SJSA1 (cell line): ENCODE data around the gene FAM13A. TPM values are rescaled to one million over a fixed set of nuclear protein-coding genes. Genes with fewer than 3 reads are reported as not detected.

ENCODE experiments used
- DNase-seq, 2 experiments: peaks; one replicate each; pipeline ENCODE4 v3.0.0-alpha.2; 2015 to 2020; ENCODE audit warnings: low spot score in 2 of 2, low read depth in 1 of 2
- H3K27ac ChIP-seq: fragments of 250-450 bp; sonication (Bioruptor Pico); 2 replicates; pipeline ENCODE4 v1.5.1; 2020; ENCODE audit warnings: mild to moderate bottlenecking, moderate library complexity
- H3K27me3 ChIP-seq: fragments of 250-450 bp; sonication (Bioruptor Pico); replicated peaks from 2 replicates; pipeline ENCODE4 v1.5.1; 2020; ENCODE audit warnings: mild to moderate bottlenecking, moderate library complexity
- H3K36me3 ChIP-seq: fragments of 250-450 bp; sonication (Bioruptor Pico); 2 replicates; pipeline ENCODE4 v1.5.1; 2020; ENCODE audit warnings: mild to moderate bottlenecking
- H3K4me1 ChIP-seq: fragments of 250-450 bp; sonication (Bioruptor Pico); replicated peaks from 2 replicates; pipeline ENCODE4 v1.6.1; 2021; ENCODE audit warnings: mild to moderate bottlenecking
- H3K4me3 ChIP-seq: fragments of 250-450 bp; sonication (Bioruptor Pico); 2 replicates; pipeline ENCODE4 v1.5.1; 2020; ENCODE audit warnings: mild to moderate bottlenecking
- H3K9me3 ChIP-seq: fragments of 250-450 bp; sonication (Bioruptor Pico); replicated peaks from 2 replicates; pipeline ENCODE4 v1.5.1; 2020; ENCODE audit warnings: mild to moderate bottlenecking
- total RNA-seq: library from RNA; depleted of rRNA; stranded (reverse); fragments of >200 nt; shearing (Covaris generic); gene quantifications from 2 replicates; pipeline ENCODE4 v1.2.3, GENCODE V29; 2014

Gene FAM13A
- total RNA-seq, 1 experiment from 2014 or later = 15.2 TPM

- no peaks in the 10 kb centered on the region for H3K27me3 ChIP-seq
- H3K36me3 ChIP-seq = peaks cover 5% of the 10 kb centered on the region; the same call in 1 of the 2 replicates
- H3K4me3 ChIP-seq = no peak overlapping the region
- no peaks in the 10 kb centered on the region for H3K4me1 ChIP-seq
- no peak overlapping the region for H3K27ac ChIP-seq
- DNase-seq = no peak
- no peaks in the 10 kb centered on the region for H3K9me3 ChIP-seq
Observed at GRCh38 chr4:88725986-88726385, 331.0 kb downstream of the FAM13A start.

- no peaks in the 10 kb centered on the region for H3K9me3 ChIP-seq
- H3K27me3 ChIP-seq = no peaks in the 10 kb centered on the region
- H3K27ac ChIP-seq = no peak overlapping the region
- peaks cover 5% of the 10 kb centered on the region; the same call in 1 of the 2 replicates for H3K36me3 ChIP-seq
- no peak overlapping the region for H3K4me3 ChIP-seq
- DNase-seq = no peak
- no peaks in the 10 kb centered on the region for H3K4me1 ChIP-seq
Observed at GRCh38 chr4:88725143-88725542, 331.8 kb downstream of the FAM13A start.

GRCh38 chr4:88724406-88724805 lies 332.6 kb downstream of the FAM13A start:
- H3K4me3 ChIP-seq = no peak overlapping the region
- H3K36me3 ChIP-seq = peaks cover 5% of the 10 kb centered on the region; the same call in 1 of the 2 replicates
- no peaks in the 10 kb centered on the region for H3K27me3 ChIP-seq
- no peak overlapping the region for H3K27ac ChIP-seq
- no peaks in the 10 kb centered on the region for H3K4me1 ChIP-seq
- H3K9me3 ChIP-seq = no peaks in the 10 kb centered on the region
- no peak for DNase-seq

GRCh38 chr4:88722828-88723227 lies 334.2 kb downstream of the FAM13A start:
- Histone ChIP-seq H3K27ac (no peak overlapping the region), H3K36me3 (no peaks in the 10 kb centered on the region; the same call in none of the 2 replicates), H3K9me3 (peaks cover 3% of the 10 kb centered on the region), H3K4me3 (no peak overlapping the region), H3K27me3 (no peaks in the 10 kb centered on the region), H3K4me1 (no peaks in the 10 kb centered on the region)
- DNase-seq = no peak

GRCh38 chr4:88722276-88722780 lies 334.7 kb downstream of the FAM13A start:
- Histone ChIP-seq H3K4me1 (no peaks in the 10 kb centered on the region), H3K36me3 (peaks cover under 1% of the 10 kb centered on the region), H3K27me3 (no peaks in the 10 kb centered on the region), H3K9me3 (peaks cover 5% of the 10 kb centered on the region), H3K27ac (no peak overlapping the region), H3K4me3 (no peak overlapping the region)
- no peak for DNase-seq

GRCh38 chr4:88720451-88721428 lies 336.2 kb downstream of the FAM13A start:
- no peak overlapping the region for H3K27ac ChIP-seq
- peaks cover 5% of the 10 kb centered on the region for H3K36me3 ChIP-seq
- H3K4me1 ChIP-seq = no peaks in the 10 kb centered on the region
- H3K27me3 ChIP-seq = no peaks in the 10 kb centered on the region
- H3K4me3 ChIP-seq = no peak overlapping the region
- H3K9me3 ChIP-seq = peaks cover 5% of the 10 kb centered on the region
- no peak for DNase-seq

- no peak for DNase-seq
- Histone ChIP-seq H3K4me1 (no peaks in the 10 kb centered on the region), H3K27ac (no peak overlapping the region), H3K9me3 (peaks cover 5% of the 10 kb centered on the region), H3K36me3 (peaks cover 5% of the 10 kb centered on the region), H3K27me3 (no peaks in the 10 kb centered on the region), H3K4me3 (no peak overlapping the region)
Observed at GRCh38 chr4:88719381-88719780, 337.6 kb downstream of the FAM13A start.

- DNase-seq = no peak
- Histone ChIP-seq H3K36me3 (peaks cover 5% of the 10 kb centered on the region), H3K4me1 (no peaks in the 10 kb centered on the region), H3K27ac (no peak overlapping the region), H3K9me3 (peaks cover 5% of the 10 kb centered on the region), H3K27me3 (no peaks in the 10 kb centered on the region), H3K4me3 (no peak overlapping the region)
Observed at GRCh38 chr4:88718098-88718497, 338.9 kb downstream of the FAM13A start.

- peaks cover 5% of the 10 kb centered on the region for H3K36me3 ChIP-seq
- H3K4me1 ChIP-seq = no peaks in the 10 kb centered on the region
- H3K27ac ChIP-seq = no peak overlapping the region
- H3K27me3 ChIP-seq = no peaks in the 10 kb centered on the region
- H3K4me3 ChIP-seq = no peak overlapping the region
- DNase-seq = no peak
- H3K9me3 ChIP-seq = peaks cover 5% of the 10 kb centered on the region
Observed at GRCh38 chr4:88713782-88714181, 343.2 kb downstream of the FAM13A start.

GRCh38 chr4:88709989-88710388 lies 347.0 kb downstream of the FAM13A start:
- DNase-seq = no peak
- Histone ChIP-seq H3K27me3 (no peaks in the 10 kb centered on the region), H3K4me3 (no peak overlapping the region), H3K27ac (no peak overlapping the region), H3K9me3 (no peaks in the 10 kb centered on the region), H3K4me1 (no peaks in the 10 kb centered on the region), H3K36me3 (no peaks in the 10 kb centered on the region; the same call in none of the 2 replicates)

GRCh38 chr4:88706574-88706973 lies 350.4 kb downstream of the FAM13A start:
- Histone ChIP-seq H3K4me3 (no peak overlapping the region), H3K27ac (no peak overlapping the region), H3K36me3 (no peaks in the 10 kb centered on the region; the same call in none of the 2 replicates), H3K4me1 (no peaks in the 10 kb centered on the region), H3K9me3 (no peaks in the 10 kb centered on the region), H3K27me3 (no peaks in the 10 kb centered on the region)
- DNase-seq = peak in 1 of 2 experiments; percentile 31

- H3K4me3 ChIP-seq = no peak overlapping the region
- H3K36me3 ChIP-seq = no peaks in the 10 kb centered on the region; the same call in none of the 2 replicates
- H3K4me1 ChIP-seq = no peaks in the 10 kb centered on the region
- H3K9me3 ChIP-seq = no peaks in the 10 kb centered on the region
- H3K27ac ChIP-seq = no peak overlapping the region
- peak in 1 of 2 experiments; percentile 4 for DNase-seq
- no peaks in the 10 kb centered on the region for H3K27me3 ChIP-seq
Observed at GRCh38 chr4:88705805-88706492, 351.0 kb downstream of the FAM13A start.

- Histone ChIP-seq H3K4me3 (no peak overlapping the region), H3K9me3 (no peaks in the 10 kb centered on the region), H3K36me3 (no peaks in the 10 kb centered on the region; the same call in none of the 2 replicates), H3K27me3 (no peaks in the 10 kb centered on the region), H3K4me1 (no peaks in the 10 kb centered on the region), H3K27ac (no peak overlapping the region)
- no peak for DNase-seq
Observed at GRCh38 chr4:88705223-88705622, 351.8 kb downstream of the FAM13A start.
